Kidney epithelial cell (primary cell): ENCODE data around the gene SNX22. TPM values are rescaled to one million over a fixed set of nuclear protein-coding genes. Genes with fewer than 3 reads are reported as not detected.

ENCODE experiments used
- DNase-seq: peaks from one replicate; pipeline ENCODE4 v3.0.0-alpha.2; 2010; ENCODE audit warnings: low read depth
- H3K27me3 ChIP-seq: 2 replicates; pipeline ENCODE4 v1.6.0; 2011; ENCODE audit warnings: low read length; ENCODE audit not compliant: control insufficient read depth, insufficient read depth
- H3K36me3 ChIP-seq: 2 replicates; pipeline ENCODE4 v1.5.1; 2011; ENCODE audit warnings: low read length; ENCODE audit not compliant: control insufficient read depth, insufficient read depth
- H3K4me3 ChIP-seq: 2 replicates; pipeline ENCODE4 v1.5.1; 2011; ENCODE audit warnings: low read depth, mild to moderate bottlenecking, control low read depth, low read length
- CTCF ChIP-seq: IDR thresholded peaks from 2 replicates; pipeline ENCODE4 v1.5.1; 2011; ENCODE audit warnings: mild to moderate bottlenecking, moderate library complexity, low read length, control low read depth, inconsistent platforms; ENCODE audit not compliant: insufficient read depth, poor library complexity, severe bottlenecking
- total RNA-seq: library from RNA; depleted of rRNA; stranded (reverse); fragments of >200 nt; gene quantifications from 2 replicates; pipeline ENCODE4 v1.2.3, GENCODE V29; 2015

SNX22 gene
- total RNA-seq, 1 donor from 2014 or later: 1.0 TPM

DNA sequence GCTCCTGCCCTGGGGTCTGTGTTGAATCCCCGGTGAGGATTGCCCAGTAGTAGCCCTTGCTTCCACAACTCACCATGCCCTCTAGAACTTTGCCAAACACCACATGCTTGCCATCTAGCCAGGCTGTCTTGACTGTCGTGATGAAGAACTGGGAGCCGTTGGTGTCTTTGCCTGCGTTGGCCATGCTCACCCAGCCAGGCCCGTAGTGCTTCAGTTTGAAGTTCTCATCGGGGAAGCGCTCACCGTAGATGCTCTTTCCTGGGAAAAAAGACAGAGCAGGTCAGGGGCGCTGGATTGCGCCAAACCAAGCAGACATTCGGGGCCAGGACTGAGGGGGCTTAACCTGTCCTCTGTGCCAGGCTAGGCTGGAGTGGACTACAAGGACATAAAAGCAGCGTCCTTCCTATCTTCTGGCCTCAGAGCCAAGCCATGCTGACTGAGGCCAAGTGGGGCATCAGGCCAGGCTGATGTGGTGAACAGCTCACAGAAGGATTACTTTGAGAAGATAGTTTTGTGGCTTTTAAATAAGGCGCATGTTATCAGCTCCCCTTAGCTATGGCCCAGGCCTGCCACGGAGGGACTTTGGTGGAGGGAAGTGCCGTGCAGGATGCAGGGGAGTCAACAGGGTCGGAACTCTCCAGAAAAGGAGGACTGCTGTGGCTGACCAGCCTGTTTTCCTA, 5.3 kb downstream of the SNX22 start:
- TF ChIP-seq CTCF: no peak
- DNase-seq: no peak
- Histone ChIP-seq H3K27me3 (peaks cover 12% of the 10 kb centered on the region), H3K4me3 (no peak overlapping the region), H3K36me3 (peaks cover 6% of the 10 kb centered on the region)

GRCh38 chr15:64157599-64158125, 6.1 kb downstream of the SNX22 start:
- Histone ChIP-seq H3K27me3 (peaks cover 3% of the 10 kb centered on the region), H3K4me3 (no peak overlapping the region), H3K36me3 (peaks cover 6% of the 10 kb centered on the region)
- no peak for DNase-seq
- TF ChIP-seq CTCF: no peak

DNA sequence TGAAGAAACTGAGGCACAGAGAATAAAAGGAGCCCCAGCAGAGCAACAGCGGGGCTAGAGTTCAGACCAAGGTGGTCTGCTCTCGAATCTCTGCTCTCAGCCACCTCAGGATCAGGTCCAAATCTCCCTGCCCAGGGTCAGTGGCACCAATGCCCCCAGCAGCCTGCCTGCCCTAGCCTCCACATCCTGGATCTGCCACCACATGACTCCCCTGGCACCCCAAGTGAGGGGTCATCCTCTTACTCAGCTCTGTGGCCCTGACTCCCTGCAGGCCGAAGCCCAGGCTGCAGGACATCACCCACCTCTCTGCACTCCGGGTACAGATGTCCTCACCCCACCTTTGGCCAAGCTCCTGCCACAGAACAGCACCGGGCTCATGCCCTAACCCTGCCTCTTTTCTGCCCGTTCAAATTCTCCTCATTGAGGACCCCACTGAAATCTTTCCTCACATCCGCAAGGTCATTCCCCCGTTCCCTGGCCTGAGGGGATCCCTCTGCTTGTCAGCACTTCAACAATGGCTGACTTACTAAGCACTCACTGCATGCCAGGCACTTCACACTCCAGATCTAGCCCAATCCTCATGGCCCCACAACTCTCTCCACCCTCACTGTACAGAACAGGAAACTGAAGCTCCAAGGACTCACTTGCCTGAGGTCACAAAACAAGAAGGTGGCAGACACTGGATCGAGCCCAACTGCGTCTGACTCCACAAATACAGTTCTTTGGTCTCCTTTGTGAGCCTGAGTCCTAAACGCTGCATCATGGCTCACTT, 7.0 kb downstream of the SNX22 start:
- DNase-seq: no peak
- H3K4me3 ChIP-seq: no peak overlapping the region
- no peak for TF ChIP-seq CTCF
- peaks cover 6% of the 10 kb centered on the region for H3K36me3 ChIP-seq
- no peaks in the 10 kb centered on the region for H3K27me3 ChIP-seq

DNA sequence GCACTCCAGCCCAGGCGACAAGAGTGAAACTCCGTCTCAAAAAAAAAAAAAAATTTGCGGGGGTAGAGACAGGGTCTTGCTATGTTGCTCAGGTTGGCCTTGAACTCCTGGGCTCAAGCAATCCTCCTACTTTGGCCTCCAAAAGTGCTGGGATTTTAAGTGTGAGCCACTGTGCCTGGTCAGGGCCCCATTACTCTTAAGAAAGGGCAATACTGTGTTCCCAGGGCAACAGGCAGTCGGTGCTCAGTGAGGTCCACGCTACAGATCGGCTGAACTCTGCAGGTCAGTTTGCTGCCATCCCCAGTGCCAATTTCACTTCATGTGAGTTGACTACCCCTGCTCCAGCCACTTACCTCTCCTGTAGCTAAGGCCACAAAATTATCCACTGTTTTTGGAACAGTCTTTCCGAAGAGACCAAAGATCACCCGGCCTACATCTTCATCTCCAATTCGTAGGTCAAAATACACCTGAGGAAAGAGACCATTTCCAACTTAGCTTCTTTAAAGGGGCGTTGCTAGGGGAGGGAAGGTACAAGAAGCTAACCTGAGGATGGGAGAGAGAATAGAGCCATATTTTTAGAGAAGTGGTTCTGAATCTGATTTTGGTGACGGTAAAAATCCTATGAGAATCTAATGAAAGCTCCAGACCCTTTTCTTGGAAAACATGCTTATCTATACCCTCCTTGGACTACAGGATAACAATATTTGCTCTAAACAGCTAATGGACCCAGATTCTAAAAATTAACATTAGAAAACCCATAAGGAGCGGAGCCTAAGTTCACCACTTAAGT, 10.4 kb downstream of the SNX22 start:
- H3K4me3 ChIP-seq: peak overlapping the region; percentile 95

DNA sequence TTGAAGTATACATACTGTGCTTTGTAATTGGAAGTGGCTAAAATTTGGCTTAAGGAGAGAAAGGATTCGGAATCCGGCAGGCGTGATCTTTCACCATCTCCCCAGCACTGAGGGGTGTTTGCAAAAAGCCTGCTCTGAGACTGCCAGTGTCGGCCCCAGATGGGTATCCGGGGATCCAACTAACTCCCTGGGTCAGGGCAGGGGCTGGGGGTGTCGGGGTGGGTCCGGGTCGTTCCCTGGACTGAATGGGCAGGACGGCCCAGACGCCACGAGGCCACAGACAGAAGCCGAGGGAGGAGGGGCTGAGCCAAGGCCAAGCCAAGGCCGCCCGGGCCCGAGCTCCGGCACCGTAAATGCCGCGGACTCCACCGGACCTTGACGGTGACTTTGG, 10.9 kb downstream of the SNX22 start:
- Histone ChIP-seq H3K4me3 (peak overlapping the region; percentile 95), H3K27me3 (no peaks in the 10 kb centered on the region), H3K36me3 (peaks cover 4% of the 10 kb centered on the region)
- no peak for TF ChIP-seq CTCF
- no peak for DNase-seq

More for the DNA sequence above, 10.4 kb downstream of the SNX22 start:
- Histone ChIP-seq H3K36me3 (peaks cover 4% of the 10 kb centered on the region), H3K27me3 (no peaks in the 10 kb centered on the region)
- no peak for TF ChIP-seq CTCF
- DNase-seq: no peak
